LNCaP clone FGC (cell line): Measurements from ENCODE around the gene RTN4RL1.

Experiments used
- DNase-seq: peaks from one replicate; pipeline ENCODE4 v3.0.0-alpha.2; 2011; ENCODE audit warnings: low read depth
- H3K4me3 ChIP-seq: 2 replicates; pipeline ENCODE4 v1.5.1; 2011; ENCODE audit warnings: mild to moderate bottlenecking, low read depth, low read length, control low read depth
- CTCF ChIP-seq: IDR thresholded peaks from 2 replicates; pipeline ENCODE4 v1.5.1; 2012; ENCODE audit warnings: mild to moderate bottlenecking; ENCODE audit not compliant: control insufficient read depth, insufficient read depth; ENCODE audit errors: extremely low read depth

Gene RTN4RL1

DNA sequence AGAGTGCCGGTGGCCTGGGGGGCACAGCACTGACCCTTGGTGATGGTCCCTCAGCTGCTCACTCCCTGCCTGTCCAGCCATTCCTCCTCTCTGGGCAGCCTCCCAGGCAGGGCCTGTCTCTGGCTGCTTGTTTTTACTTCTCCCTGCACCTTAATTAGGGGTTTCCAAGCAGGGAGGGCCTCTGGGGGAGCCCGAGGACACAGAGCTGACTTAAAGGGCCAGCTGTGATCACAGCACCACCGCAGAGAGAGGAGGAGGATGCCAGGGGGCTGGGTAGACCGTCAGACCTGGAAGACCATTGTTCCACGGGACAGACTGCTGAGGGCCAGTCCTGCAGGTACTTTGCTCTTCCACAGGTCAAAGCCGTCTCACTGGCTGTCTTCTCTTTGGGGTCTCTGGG, 3.6 kb upstream of the RTN4RL1 start:
- TF ChIP-seq CTCF = no peak
- no peak overlapping the region for H3K4me3 ChIP-seq
- DNase-seq = no peak

- H3K4me3 ChIP-seq = no peak overlapping the region
- no peak for DNase-seq
- no peak for TF ChIP-seq CTCF
Observed at GRCh38 chr17:2028234-2028614, 3.1 kb upstream of the RTN4RL1 start.

GRCh38 chr17:2027528-2028233, 2.5 kb upstream of the RTN4RL1 start:
- TF ChIP-seq CTCF = no peak
- DNase-seq = no peak
- H3K4me3 ChIP-seq = no peak overlapping the region

- TF ChIP-seq CTCF = peak; percentile 94
- no peak for DNase-seq
- H3K4me3 ChIP-seq = peak overlapping the region; percentile 61
Observed at GRCh38 chr17:2025622-2026309, 632 bp upstream of the RTN4RL1 start.

- TF ChIP-seq CTCF = no peak
- H3K4me3 ChIP-seq = peak overlapping the region; percentile 61
- DNase-seq = no peak
Observed at GRCh38 chr17:2024572-2025219, 438 bp downstream of the RTN4RL1 start.

DNA sequence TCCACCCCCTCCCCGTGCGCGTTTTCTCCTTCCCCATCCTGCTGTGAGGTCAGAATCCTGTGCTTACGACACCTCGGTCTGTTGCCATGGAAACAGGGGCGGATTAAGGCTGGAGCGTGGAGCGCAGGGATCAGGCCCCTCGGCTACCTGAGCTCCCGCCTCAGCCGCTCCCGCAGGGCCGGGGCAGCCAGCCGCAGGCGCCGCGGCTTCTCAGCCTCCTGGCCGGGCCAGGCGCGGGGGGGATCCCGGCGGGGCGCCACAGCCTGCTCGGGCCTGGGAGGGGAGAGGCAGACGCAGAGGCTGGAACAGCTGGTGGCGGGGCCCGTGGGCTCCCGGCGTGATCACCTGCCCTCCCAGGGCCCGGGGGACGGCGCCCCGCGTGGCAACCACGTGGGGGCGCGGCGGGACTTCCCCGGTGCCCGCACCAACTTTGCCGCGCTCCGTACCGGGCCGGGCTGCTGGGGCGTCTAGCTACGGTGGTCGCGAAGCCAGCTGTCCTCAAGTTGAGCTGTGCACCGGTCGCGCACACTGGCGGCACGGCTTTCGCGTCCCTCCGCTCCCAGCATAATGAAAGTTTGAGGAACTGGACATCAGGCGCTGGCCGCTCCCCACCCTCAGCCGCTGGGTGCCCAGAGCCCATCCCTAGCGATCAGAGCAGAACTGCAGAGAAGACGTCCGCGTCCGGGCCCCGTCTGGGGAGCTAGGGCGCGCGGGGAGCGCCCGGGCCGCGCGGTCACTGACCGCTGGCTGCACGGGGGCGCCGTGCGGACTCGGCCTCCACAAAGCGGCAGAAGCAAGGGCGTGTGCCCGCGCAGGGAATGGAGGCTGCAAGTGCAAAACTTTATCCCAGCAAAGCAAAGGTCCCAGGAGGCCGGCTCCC, 1.2 kb downstream of the RTN4RL1 start:
- no peak for DNase-seq
- peak; percentile 11; the same call in 1 of the 2 replicates for TF ChIP-seq CTCF
- peak overlapping the region; percentile 61 for H3K4me3 ChIP-seq
